GM21786 (cell line): Measurements from ENCODE around the gene UBR4.
"Not testable (repeated sequence)": the region's sequence is repeated elsewhere in the genome, so short reads cannot be mapped to it uniquely, and the experiment has no call there.

Experiments used
- ATAC-seq: cut with Tn5 transposase; IDR thresholded peaks from one replicate; pipeline ENCODE4 v1.9.1; 2021; ENCODE audit not compliant: unreplicated experiment

UBR4 gene

DNA sequence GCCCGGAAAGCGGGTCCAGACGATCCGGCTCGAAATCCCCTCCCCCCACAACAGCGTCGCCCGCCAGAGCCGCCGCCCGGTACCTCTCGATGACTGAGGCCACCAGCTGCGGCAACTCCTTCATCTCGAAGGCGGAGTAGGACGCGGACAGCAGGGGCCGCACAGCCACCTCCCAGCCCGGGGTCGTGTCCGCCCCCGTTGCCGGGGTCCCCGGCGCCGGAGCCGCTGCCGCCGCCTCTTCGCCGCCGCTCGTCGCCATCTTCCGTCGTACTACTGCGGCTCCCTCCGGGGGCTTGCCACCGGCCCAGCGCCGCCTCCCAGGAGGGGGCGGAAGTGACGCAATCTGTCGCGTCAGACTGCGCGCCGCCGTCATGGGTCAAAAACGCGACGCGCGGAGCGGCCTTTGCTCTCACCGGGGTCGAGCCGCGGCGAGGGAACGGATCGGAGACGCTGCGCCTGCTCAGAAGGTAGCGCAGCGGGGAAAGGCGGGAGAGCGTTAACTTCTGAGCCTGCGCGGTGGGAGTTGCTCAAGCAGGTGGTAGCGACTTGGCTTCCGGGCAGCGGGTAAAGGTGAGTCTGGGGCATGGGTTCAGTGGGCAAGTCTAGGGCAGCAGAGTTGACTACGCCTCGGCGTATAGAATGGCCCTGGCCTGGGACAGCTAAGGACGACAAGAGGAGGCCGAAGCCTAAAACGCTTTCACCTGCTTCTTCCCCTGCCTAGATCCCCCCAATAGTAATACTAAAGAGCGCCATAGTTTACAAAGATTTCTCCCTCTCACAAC is at the start of gene UBR4:
Gene UBR4 (minus strand): TSS at position 277 of the 782 bp plus-strand sequence. CDS start 18 bp downstream, at position 259.
- ATAC-seq, result peak; percentile 75

- no peak for ATAC-seq
Measured at GRCh38 chr1:19258353-19258752, 48.3 kb upstream of the UBR4 start.

GRCh38 chr1:19257178-19257914 is 47.3 kb upstream of the UBR4 start:
- ATAC-seq, result no peak

DNA sequence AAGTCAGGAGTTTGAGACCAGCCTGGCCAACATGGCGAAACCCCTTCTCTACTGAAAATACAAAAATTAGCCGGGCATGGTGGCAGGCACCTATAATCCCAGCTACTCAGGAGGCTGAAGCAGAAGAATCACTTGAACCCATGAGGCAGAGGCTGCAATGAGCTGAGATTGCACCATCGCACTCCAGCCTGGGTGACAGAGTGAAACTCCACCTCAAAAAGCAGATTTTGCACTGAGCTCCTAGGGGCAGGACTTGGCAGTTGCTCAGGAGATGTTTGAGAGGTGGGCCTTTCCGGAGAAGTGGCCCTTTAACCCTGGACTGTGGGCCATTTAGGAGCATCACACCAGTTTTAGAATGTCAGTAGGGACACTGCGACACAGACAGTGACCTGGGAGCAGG is 46.2 kb upstream of the UBR4 start:
- ATAC-seq, result not testable (repeated sequence)

DNA sequence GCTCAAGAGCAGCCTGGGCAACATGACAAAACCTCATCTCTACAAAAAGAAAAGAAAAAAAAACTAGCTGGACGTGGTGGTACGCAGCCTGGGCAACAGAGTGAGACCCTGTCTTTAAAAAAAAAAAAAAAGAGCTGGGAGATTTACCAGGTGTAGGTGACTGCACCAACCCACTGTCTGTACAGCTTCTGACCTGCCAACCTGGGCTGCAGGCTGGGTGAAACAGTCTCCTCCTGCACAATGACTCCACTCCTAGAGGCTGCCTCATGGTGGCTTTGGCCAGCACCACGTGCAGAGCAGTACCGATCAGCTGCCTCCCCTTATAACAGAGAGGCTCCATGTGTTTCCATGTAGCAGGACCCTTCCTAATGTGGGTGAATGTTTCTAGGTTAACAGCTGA is 45.2 kb upstream of the UBR4 start:
- no peak for ATAC-seq

GRCh38 chr1:19254416-19254815 is 44.4 kb upstream of the UBR4 start:
- ATAC-seq, result no peak

DNA sequence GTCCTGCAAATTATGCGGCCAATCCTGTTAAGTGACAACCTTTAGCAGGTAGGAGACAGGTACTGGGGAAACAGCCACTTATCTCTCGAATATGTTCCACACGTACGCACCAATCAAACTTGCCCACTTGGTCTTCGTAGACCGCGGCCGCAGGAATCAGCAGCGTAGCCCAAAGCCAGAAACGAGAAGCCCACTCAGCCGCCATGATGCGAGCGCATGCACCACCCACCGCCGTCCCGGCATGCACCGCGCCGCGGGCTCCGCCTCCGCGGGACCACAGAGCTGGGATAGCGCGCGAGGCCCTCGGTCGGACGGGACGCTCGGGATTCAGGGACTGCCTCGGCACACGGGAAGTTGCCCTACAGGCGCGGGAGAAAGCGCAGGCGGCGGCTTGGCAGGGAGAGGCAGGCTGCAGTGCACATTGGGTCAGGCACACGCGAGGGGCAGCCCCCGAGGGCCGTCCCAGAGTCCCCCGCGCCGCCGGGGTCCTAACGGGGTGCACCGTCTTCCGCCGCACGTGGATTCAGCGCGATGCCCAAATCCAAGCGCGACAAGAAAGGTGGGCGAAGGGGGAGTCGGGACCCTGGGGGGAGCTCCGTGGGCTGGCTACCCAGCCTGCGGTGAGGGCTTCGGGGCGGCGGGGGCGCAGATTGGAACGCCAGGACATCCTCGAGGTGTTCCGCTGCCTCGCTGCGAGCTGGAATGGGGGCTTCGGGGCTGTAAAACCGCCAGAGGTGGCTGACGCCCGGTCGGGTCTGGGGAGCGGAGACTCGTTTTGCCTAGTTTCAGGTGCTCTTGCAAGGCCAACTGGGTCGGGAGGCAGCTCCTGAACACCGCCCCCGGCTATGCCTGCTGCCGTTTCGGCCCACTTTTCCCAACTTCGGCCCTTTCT is 41.5 kb upstream of the UBR4 start, which contains the start of the genes EMC1 and MRTO4:
Gene EMC1 (minus strand): TSS at position 220 of the 892 bp plus-strand sequence. CDS start 15 bp downstream, at position 205.
Gene MRTO4 (plus strand): TSS at position 501 of the 892 bp plus-strand sequence. CDS start 31 bp downstream, at position 532.
- ATAC-seq, result peak; percentile 82

DNA sequence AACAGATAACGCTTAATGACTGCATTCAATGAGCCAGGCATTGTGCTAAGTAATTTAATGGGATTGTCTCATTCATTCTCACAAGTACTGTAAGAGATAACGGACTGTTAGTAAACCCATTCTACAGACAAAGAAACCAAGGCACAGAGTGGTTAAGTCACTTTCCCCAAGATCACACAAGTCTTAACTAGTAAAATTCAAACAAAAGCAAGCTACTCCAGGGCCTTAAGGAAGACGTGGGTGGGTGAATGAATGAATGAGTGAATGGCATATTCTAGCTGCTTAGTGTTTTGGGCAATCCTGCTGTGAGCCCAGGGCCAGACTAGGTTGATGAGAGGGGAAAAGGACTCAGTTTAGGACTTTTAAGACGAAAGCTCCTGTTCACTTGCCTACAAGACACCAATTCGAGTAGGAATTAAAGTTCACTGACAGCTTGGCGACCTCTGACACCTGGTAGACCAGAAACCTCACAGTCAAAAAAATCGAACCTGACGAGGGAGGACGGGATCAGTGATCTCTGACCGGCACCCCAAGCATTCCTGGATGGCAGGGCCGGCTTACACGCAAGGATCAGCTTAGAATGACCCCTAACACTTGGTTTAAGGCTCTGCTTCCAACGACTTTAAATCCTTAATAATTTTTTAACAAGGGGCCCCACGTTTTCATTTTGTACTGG is 40.7 kb upstream of the UBR4 start:
- ATAC-seq, result no peak

GRCh38 chr1:19240673-19241538 is 30.8 kb upstream of the UBR4 start:
- ATAC-seq, result no peak

DNA sequence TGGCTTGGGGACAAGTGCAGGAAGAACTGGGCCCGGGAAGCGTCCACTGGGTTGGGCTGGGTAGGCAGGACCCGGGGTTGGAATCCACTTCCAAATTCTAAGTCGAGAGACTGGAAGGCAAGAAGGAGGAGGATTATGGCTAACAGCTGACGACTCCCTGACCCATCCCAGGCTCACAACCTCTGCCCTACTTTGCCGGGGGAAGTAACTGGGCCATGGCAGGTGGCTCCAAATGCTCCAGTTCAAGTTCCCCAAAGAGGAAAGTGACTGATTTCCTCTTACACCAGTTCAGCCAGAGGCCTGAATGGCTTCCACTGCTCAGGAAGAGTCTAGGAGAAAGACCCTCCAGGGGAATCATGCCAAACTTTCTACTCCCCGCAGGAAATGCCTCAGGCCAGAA is 29.8 kb upstream of the UBR4 start:
- ATAC-seq, result no peak

DNA sequence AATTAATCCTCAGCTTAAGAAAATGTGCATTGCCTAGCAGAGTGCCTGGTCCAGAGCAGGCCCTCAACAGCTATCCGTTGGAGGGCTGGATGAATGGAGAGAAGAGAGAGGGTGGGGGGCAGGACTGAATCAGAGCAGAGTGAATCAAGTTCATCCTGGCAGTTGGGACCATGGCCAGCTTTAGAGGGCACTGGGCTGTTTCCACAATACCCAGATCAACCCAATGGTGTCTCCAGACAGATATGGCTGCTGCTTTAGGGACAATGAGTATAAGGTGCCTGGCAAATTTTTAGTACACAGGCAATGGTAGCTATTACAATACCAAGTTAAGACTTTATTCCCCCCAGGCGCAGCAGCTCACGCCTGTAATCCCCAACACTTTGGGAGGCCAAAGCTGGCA is 24.2 kb upstream of the UBR4 start:
- no peak for ATAC-seq

GRCh38 chr1:19232524-19232846 is 22.4 kb upstream of the UBR4 start:
- ATAC-seq, result no peak

DNA sequence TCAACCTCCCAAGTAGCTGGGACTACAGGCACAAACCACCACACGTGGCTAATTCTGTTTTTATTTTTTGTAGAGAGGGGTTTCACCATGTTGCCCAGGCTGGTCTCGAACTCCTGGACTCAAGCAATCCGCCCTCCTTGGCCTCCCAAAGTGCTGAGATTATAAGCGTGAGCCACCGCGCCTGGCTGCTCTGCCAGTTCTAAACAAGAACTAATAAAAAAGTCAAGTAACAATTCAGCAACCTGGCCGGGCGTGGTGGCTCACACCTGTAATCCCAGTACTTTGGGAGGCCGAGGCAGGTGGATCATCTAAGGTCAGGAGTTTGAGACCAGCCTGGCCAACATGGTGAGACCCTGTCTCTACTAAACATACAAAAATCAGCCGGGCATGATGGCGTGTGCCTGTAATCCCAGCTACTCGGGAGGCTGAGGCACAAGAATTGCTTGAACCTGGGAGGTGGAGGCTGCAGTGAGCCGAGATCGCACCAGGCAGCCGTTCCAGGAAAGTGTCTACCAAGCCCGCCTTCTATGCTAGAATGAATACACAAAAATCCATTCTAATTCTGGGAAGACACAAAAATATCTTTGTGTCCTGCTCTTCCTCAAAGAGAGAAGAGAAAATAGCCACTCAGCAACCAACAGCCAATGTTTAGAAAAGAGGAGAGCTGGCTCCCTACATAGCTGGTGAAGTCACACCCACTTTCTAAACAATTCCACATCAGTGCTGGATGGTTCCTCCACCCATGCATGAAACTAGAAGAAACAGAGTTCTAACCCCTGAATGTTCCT is 21.9 kb upstream of the UBR4 start:
- not testable (repeated sequence) for ATAC-seq

GRCh38 chr1:19229828-19230325 is 19.8 kb upstream of the UBR4 start:
- ATAC-seq, result no peak

DNA sequence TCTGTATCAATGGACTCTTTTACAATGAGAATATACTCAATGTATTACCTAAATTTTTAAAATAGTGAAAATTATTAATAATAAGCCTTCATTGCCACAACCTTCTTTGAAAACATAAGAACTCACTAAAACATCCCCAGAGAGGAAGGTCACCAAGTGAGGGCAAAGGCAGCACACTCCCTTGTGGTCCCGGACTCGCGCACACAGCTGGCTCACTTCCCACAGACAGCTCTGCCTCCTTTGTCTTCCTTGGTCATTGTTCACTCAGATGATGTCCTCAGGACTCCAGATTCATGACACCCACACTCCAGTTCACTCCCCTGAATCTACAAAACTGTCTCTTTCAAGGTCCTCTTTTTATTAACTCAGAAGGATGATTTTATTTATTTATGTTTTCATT is 19.2 kb upstream of the UBR4 start:
- no peak for ATAC-seq

GRCh38 chr1:19222979-19223824 is 13.1 kb upstream of the UBR4 start:
- no peak for ATAC-seq

- ATAC-seq, result no peak
Measured at GRCh38 chr1:19222573-19222972, 12.5 kb upstream of the UBR4 start.

- no peak for ATAC-seq
Measured at GRCh38 chr1:19220991-19221390, 10.9 kb upstream of the UBR4 start.
